CD4-positive, alpha-beta T cell treated with Interleukin-2 at 100 ng/mL for 4 hours (primary cell): ENCODE results near the gene KATNB1.

ENCODE experiments used
- DNase-seq: peaks from one replicate; pipeline ENCODE4 v3.0.0-alpha.2; 2020; ENCODE audit warnings: low spot score

Gene KATNB1

GRCh38 chr16:57735755-57736418, at the start of gene KATNB1:
TSS of gene KATNB1 (plus strand) at chr16:57735770. CDS start at chr16:57737244, 1,474 bp downstream.
- DNase-seq = no peak

GRCh38 chr16:57686577-57686976, 49.0 kb upstream of the KATNB1 start:
- DNase-seq = no peak

DNA sequence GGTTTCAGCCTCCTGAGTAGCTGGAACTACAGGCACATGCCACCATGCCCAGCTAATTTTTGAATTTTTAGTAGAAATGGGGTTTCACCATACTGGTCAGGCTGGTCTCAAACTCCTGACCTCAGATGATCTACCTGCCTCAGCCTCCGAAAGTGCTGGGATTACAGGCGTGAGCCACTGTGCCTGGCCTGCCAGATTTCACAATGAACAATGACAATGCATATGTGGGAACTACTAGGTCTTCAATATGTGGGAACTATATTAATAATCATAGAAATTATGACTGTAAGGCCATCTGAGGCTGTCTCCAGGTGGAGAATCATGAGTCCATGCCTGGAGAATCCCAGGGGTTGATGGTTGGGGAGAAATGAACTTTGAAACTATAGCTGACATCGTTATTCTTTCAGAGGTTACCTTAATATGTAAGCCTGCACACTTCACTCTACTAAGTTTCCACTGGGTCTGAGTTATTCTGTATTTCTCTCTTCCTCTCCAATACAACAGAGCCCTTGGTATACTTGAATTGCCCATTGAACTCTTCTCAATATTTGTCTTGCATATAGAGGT, 48.1 kb upstream of the KATNB1 start:
- no peak for DNase-seq

GRCh38 chr16:57688487-57688986, 47.0 kb upstream of the KATNB1 start:
- no peak for DNase-seq

DNA sequence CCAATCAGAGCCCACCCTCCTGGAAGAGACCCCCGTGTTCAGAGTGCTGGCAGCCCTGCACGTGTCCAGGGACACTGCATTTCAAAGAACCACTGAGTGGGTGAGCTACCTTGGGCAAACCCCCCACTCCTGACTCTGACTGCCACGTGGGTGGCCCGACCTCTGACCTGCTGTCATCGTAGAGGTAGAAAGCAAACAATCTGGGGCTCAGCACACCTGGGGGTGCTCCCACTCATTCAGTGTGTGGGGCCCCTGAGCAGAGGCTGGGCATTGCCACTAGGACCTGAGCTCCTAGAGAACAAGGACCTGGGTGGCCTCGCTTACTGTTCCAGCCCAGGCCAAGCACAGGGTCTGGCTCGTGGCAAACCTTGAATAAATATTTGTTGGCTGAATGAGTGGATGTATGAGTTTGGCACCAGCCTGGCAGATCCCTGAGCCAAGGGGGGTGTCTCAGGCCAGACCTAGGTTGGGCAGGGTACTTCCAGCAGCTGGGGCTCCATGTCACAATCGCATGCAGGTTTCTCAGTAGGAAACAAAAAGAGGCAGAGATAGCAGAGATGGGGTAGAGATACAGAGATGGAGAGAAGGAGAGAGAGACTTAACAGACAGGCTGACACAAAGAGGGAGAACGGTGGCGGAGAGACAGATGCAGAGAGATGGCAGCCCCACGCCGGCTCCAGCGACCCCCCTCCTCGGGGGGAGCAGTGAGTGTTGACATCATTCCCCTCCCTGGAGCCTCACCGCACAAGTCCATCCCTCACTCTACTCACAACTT, 46.4 kb upstream of the KATNB1 start:
- no peak for DNase-seq

- DNase-seq = peak; percentile 19
Measured at GRCh38 chr16:57689762-57690558, 45.6 kb upstream of the KATNB1 start.

DNA sequence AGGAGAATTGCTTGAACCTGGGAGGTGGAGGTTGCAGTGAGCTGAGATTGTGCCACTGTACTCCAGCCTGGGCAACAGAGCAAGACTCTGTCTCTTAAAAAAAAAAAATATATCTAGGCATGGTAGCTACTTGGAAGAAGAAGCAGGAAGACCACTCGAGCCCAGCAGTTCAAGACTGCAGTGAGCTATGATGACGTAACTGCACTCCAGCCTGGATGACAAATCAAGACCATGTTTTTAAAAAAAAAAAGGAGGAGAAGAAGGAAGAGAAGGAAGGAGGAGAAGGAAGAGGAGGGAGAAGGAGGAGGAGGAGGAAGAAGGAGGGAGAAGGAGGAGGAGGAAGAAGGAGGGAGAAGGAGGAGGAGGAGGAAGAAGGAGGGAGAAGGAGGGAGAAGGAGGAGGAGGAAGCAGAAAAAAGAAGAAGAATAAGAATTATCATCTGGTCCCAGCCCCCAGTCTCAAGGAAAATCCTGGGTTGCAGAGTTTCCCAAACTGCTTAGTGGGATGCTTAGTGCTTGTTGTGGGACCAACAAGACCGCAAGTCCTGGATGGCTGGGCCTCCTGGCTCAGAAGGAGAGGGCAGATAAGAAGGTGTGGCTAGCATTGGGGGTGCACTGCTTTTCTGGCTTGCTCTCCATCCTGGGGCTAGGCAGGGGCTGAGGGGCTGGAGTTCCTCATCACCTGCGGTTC, 44.6 kb upstream of the KATNB1 start:
- DNase-seq = no peak

DNA sequence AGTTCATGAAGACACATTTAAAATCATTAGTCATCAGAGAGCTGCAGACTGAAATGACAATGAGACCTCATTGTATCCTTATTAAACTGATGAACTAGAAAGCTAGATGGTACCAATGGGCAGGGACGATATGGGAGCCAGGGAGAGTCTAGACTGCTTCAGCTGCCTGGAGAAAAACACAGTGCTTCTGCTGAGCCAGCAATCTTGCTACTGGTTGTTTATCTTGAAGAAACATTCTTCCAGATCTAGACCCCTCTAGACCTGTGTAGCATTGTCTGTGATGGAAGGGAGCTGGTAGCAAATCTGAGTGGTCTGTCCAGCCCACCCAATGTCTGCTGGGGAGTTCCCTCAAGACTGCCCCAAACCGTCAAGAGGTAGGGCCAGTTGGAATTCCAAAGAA, 42.9 kb upstream of the KATNB1 start:
- no peak for DNase-seq

- DNase-seq = no peak
Measured at GRCh38 chr16:57693550-57693949, 42.0 kb upstream of the KATNB1 start.

GRCh38 chr16:57694231-57694724, 41.3 kb upstream of the KATNB1 start:
- DNase-seq = no peak

DNA sequence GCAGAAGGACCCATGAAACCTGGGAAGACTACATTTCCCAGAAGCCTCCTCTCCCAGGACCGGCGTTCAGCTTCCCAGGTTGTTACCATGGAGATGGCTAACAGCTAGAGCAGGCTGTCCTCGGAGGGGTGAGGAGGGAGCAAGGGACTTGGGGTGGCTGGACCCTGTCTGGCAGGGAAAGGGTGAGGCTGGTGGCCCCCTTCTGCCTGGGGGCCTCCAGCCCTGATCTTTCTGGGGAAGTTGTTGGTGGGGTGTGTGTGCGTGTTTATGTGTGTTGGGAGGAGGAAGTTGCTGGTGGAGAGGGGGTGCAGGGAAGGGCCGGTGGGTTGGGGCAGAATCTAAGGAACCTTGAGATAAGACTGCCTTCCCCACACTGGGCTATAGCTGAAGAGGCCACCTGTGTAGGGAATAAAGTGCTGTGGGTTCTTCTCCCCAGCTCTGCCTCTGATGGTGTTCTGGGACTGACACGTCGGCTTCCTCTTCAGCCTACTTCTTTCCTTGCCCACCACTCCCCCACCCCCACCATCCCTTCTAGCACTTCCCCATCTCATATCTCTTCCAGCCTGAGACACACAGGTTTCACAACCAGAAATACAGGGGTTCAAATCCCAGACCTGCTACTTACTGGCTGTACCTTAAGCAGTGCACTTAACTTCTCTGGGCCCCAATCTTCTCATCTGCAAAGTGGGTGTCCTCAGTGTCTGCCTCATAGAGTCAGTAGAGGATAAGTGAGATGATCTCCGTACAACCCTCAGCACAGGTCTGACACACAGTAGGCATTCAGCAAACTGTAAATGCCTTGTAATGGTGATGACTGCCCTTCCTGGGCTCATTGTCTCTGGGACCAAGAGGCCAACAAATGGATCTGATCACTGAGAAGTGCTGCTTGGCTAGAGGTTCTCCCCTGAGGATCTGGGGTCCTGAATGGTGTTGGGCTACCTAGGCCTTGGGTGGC, 40.6 kb upstream of the KATNB1 start, which contains the start of gene DRC7:
DRC7 (plus strand) TSS at position 82 of the 955 bp plus-strand sequence. CDS start 3,144 bp downstream, outside the sequence.
- DNase-seq = peak; percentile 22

DNA sequence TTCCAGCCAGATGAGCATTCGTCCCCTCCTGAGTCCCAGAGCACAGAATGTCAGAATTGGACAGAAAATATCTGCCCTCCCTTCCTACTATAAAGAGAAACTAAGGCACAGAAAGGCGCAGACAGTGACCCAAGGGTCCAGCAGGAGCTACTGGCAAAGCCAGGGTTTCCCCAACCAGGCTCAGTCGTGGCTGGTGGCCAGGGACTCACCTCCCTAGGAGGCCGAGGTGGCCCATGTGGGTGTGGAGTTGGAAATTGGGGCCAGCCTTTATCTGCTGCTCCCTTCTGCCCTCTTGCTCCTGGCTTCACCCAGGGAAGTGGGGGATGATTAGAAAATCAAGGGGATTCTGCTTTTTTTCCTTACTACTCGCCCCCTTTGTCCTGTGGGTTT, 39.9 kb upstream of the KATNB1 start:
- no peak for DNase-seq

GRCh38 chr16:57696240-57696639, 39.3 kb upstream of the KATNB1 start:
- DNase-seq = no peak

- no peak for DNase-seq
Measured at GRCh38 chr16:57697896-57698537, 37.6 kb upstream of the KATNB1 start.

DNA sequence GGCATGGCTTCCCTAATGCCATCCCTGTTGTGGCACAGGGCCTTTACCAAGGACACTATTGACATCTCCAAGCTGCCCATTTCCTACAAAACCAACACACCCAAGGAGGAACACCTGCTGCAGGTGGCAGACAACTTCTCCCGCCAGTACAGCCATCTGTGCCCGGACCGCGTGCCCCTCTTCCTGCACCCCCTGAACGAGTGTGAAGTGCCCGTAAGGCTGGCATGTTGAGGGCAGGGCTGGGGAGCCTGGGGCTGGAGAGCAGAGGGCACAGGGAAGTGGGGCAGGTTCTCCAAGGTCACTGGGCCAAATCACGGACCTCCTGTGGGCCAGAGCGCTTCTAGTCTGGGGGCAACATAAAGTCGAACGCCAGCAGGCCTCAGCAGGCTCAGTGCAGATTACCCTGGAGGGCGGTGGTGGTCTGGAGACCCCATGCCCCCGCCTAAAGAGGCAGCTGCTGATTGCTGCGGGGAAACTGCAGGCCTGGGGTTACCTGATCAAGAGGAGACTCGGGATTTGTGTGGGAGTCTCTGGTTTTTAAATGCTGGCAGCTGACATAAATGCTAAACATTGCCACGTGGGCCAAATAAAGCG, 36.7 kb upstream of the KATNB1 start:
- DNase-seq = no peak

DNA sequence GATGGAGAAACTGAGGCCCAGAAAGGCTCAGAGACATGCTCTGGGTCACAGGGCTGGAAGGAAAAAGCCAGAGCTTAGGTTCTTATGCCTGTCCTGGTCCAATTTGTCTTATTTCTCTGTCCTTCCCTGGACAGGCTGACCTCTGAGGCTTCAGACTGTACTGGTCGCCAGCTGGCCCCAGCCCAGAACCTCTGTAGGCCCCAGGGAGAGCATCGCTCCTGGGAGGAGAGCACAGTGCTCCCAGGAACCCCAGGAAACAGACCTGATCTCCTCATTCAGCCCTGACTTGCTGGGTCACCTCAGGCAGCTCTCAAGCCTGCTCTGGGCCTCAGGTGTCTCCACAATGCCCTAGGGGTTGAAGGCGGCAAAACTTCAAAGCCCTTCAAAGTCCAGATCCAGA, 36.1 kb upstream of the KATNB1 start:
- DNase-seq = no peak

GRCh38 chr16:57699899-57700298, 35.7 kb upstream of the KATNB1 start:
- no peak for DNase-seq

DNA sequence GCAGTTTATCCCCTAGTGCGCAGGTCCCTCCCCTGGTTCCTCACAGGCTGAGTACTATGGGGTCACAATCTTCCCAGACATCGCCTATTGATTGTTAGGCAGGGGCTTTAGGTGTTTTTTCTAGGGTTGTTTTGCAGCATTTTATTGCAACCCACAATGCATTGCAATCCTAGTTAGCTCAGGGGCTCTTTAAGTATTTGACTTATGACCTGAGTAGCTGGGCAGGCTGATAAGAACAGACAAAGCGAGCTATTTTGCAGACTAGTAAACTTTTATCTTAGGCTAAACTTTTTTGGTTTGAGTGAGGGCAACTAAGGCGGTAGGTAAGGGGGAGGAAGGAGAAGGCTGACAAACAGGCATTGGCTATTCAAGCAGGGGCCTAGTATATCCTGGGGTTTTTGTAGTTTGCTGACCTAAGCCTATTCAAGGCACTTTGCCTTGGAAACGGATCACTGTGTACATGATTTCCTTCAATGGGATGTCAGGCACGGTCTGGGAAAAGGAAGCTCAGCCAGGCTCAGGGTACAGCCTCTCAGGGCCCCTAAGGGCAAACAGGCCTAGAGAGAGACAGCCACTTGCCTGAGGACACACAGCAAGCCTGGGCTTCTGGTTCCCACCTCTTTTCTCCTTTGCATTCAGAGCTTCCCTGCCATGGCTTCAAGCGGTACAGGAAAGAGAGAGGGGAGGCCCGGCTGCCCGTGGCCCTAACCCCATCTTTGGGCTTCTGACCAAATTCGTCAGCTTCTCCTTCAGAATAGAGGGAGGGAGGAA, 34.6 kb upstream of the KATNB1 start:
- no peak for DNase-seq
